Activated naive CD8-positive, alpha-beta T cell treated with anti-CD3 and anti-CD28 coated beads, Interleukin-2, amount 10 ng/mL, durations not matched to agents 7 days and 5 days (primary cell): ENCODE data around the gene OR5M8. TPM values are rescaled to one million over a fixed set of nuclear protein-coding genes. Genes with fewer than 3 reads are reported as not detected.

Experiments used
- total RNA-seq, 2 experiments: library from RNA; stranded (reverse); gene quantifications; one replicate each; pipeline ENCODE4 v1.2.3, GENCODE V29; 2021

OR5M8 gene
- total RNA-seq, 2 experiments from 2014 or later: not detected

Other genes with a start within 250 kb of the OR5M8 start
- gene OR5T3, start 239.1 kb downstream of the OR5M8 start, total RNA-seq: not detected
- gene OR5T1, start 217.2 kb downstream of the OR5M8 start, total RNA-seq: not detected
- gene OR8H1, start 199.1 kb downstream of the OR5M8 start, total RNA-seq: not detected
- not detected for gene OR8K3, start 176.2 kb downstream of the OR5M8 start, total RNA-seq
- not detected for gene OR8K1, start 145.3 kb downstream of the OR5M8 start, total RNA-seq
- not detected for gene OR8J1, start 137.1 kb downstream of the OR5M8 start, total RNA-seq
- gene OR8U1, start 115.7 kb downstream of the OR5M8 start, total RNA-seq: not detected
- gene OR5AL1, start 78.7 kb downstream of the OR5M8 start, total RNA-seq: not detected
- not detected for gene OR5M3, start 18.0 kb downstream of the OR5M8 start, total RNA-seq
- not detected for gene OR5M11, start 51.9 kb upstream of the OR5M8 start, total RNA-seq
- not detected for gene OR5M10, start 86.4 kb upstream of the OR5M8 start, total RNA-seq
- gene OR5M1, start 123.5 kb upstream of the OR5M8 start, total RNA-seq: not detected
- not detected for gene OR5AP2, start 151.1 kb upstream of the OR5M8 start, total RNA-seq
- not detected for gene OR5AR1, start 172.3 kb upstream of the OR5M8 start, total RNA-seq
- gene OR9G1, start 207.7 kb upstream of the OR5M8 start, total RNA-seq: not detected